GM21360 (cell line): ENCODE results near the gene ITGA2B.
"Not testable (repeated sequence)": the region's sequence is repeated elsewhere in the genome, so short reads cannot be mapped to it uniquely, and the experiment has no call there.

Source experiments
- ATAC-seq: cut with Tn5 transposase; IDR thresholded peaks from one replicate; pipeline ENCODE4 v1.9.1; 2021; ENCODE audit warnings: mild to moderate bottlenecking, moderate library complexity; ENCODE audit not compliant: unreplicated experiment

The ITGA2B gene

GRCh38 chr17:44372036-44372435 lies 17.4 kb downstream of the ITGA2B start:
- ATAC-seq: no peak

- ATAC-seq: not testable (repeated sequence)
These were observed 19.9 kb downstream of the ITGA2B start for GRCh38 chr17:44369414-44370023.

DNA sequence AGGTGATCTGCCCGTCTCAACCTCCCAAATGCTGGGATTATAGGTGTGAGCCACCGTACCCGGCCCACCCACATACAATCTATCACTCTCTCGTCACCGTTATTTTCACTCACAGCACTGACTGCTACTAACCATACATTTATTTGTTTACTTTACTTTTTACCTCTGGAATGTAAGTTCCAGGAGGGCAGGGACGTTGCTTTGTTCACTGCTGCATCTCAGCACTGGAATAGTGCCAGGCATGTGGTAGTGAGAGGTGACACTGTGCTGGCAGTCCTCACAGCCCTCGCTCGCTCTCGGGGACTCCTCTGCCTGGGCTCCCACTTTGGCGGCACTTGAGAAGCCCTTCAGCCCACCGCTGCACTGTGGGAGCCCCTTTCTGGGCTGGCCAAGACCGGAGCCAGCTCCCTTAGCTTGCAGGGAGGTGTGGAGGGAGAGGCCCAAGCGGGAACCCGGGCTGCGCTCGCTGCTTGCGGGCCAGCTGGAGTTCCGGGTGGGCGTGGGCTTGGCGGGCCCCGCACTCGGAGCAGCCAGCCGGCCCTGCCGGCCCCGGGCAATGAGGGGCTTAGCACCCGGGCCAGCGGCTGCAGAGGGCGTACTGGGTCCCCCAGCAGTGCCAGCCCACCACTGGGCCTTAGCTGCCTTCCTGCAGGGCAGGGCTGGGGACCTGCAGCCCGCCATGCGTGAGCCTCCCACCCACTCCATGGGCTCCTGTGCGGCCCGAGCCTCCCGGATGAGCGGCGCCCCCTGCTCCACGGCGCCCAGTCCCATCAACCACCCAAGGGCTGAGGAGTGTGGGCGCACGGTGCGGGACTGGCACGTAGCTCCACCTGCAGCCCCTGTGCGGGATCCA lies 20.8 kb downstream of the ITGA2B start:
- not testable (repeated sequence) for ATAC-seq

- no peak for ATAC-seq
These were observed 22.0 kb downstream of the ITGA2B start for GRCh38 chr17:44367231-44367979.

DNA sequence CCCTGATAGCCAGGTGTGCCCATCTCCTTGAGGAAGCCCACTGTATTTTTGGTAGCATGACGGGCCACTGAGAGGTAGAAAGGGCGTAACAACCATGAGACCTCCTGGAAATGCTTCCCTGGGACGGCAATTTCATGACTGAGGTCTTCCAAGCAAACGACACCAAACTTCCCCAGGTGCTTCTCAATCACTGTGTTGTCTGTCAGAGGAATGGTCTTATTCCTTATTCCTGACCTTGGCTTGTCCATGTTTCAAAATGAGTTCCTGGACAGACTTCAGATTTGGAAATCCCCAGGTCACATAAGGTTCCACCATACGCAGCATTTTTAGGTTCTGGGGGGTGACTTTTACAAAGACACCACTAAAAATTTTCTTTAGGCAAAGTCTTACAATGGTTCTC lies 24.4 kb downstream of the ITGA2B start:
- not testable (repeated sequence) for ATAC-seq

- peak; percentile 57 for ATAC-seq
These were observed 25.8 kb downstream of the ITGA2B start, which contains the start of gene FAM171A2 for GRCh38 chr17:44363613-44364159. FAM171A2 (minus strand) TSS chr17:44363853; CDS start chr17:44363714, 139 bp downstream.

DNA sequence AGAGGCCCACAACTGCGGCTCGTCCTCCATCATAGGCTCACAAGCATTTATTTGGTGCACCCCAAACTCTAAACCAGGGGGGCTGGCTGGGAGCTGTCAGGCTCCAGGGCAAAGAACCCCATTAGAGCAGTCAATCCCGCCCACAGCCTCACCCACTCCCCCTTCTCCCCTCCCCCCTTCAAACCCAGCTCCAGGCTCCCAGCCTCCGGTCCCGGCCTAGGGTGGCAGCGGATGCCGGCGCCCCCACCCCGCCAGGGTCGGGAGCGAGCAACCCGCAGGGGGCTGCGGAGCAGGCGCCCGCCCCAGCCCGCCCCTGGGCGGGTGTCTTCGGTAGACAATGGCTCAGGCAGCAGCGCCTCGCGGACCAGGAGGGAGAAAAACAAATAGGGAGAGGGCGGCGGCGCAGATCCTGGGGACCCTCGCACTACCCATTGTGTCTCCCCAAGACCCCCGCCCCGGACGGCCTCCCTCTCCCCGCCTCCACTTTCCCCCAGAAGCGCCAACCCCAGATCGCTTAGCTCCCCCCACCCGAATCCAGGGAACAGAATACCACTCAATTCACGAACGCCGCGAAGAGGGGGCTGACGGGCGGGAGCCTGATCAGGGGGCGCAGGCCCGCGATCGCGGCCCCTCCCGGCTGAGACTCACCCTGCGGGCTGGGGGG lies 26.4 kb downstream of the ITGA2B start:
- ATAC-seq: peak; percentile 12

- no peak for ATAC-seq
These were observed 26.9 kb downstream of the ITGA2B start for GRCh38 chr17:44362459-44362948.

DNA sequence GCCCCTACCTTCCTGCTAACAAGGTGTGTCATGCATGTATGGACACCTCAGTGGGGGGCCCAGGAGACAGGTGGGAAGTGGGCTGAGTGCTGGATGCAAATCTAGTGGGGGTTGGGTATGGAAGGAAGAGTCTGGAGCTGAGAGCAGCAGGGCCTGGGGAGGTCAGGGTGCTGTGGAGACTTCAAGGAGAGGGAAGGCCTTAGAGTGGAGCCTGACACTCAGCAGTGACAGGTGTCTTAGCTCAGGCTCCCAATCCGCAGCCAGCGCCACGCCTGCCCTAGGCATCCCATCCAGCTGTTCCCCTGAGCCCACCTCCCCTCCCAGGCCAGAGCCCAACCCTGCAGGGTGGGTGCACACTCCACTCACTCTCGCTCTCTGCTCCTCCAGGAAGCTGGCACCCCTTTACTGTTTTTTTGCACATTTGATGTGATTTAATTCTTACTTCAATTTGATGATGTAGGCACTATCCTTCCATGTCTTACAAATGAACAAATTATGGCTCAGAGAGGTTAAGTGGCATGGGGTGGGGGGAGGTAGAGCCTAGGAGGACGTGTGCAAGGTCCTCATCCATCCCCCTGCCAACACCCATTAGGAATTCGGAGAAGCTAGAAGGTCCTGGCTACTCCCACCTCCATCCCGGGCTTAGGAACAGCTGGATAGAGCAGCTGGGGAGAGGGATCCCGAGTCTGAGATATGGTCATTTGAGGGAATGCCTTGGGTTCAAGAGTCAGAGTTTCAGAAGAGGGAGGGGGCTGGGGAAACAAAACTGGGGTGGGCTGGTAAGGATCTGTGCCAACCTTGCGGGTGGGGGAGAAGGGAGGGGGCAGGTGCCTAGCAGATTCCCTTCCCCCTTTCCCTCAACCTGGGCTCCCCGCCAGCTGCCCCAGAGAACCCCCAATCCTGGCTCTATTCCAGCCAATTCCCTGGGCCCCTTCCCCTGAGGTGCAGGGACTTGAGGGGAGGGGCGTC lies 27.9 kb downstream of the ITGA2B start:
- no peak for ATAC-seq

DNA sequence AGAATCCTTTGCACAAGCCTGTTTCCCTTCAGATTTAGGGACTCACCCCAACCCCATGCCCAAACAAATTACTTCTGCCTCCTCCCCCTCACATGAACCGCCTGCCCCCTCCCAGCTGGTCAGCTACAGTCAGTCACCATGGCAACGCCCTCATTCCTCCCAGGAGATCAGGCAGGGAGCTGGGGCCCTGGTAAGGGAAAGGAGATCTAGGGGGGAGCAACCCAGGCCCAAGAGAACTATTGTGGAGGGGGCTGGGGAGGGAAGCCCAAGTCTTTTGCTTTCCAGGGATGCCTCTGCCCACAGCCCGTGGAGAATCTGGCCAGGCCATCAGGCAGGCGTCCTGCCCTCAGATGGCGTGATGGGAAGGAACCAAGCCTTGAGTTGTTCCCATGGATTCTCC lies 28.6 kb downstream of the ITGA2B start:
- ATAC-seq: no peak

GRCh38 chr17:44360144-44360533 lies 29.3 kb downstream of the ITGA2B start:
- no peak for ATAC-seq

DNA sequence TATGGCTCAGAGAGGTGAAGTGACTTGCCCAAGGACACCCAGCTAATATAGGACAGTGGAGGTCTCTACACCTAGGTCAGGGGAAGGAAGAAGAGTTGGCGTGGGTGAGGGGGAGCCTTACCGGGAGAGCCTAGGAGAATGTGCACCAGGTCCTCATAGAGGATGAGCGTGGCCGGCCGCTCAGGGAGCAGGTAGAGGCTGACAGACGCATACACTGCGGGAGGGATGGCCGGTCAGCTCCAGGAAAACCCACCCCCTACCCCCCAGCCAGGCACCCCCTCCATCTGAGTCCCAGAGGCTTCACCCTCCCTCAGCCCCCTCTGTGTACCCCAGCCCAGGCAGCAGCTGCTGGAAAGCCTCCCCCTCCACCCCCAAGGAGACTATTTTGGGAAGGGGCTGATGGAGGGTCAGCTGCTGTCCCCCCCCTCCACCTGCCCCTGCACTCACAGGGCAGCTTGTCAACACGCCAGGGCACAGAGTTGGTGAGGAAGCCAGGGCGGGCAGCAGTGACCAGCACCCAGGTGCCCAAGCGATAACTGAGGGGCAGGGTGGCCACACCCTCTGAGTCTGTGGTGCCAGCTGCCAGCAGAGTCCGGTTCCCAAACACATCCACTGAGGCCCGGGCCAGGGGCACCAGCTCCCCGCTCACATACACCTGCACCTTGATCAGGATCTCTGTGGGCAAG lies 29.8 kb downstream of the ITGA2B start:
- ATAC-seq: no peak

GRCh38 chr17:44359006-44359405 lies 30.4 kb downstream of the ITGA2B start:
- ATAC-seq: no peak

- no peak for ATAC-seq
These were observed 31.4 kb downstream of the ITGA2B start for GRCh38 chr17:44358066-44358465.

DNA sequence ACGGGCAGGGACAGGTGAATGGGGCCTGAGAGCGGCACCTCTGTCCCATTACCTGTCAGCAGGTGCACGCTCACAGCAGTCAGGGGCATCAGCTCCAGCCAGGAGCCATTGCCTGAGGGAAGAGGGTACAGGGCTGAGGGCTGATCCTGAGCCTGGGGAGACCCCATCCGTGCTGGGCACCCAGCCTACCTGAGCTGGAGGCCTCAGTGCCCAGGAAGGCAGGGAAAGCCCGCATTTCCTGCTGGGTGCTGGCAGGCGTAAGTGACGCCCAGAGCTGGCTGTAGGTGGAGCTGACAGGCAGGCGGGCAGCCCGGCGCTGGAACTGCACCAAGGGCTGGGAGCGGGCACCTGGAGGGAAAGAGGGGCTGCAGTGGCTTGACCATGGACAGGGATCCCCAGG lies 33.2 kb downstream of the ITGA2B start:
- ATAC-seq: no peak

DNA sequence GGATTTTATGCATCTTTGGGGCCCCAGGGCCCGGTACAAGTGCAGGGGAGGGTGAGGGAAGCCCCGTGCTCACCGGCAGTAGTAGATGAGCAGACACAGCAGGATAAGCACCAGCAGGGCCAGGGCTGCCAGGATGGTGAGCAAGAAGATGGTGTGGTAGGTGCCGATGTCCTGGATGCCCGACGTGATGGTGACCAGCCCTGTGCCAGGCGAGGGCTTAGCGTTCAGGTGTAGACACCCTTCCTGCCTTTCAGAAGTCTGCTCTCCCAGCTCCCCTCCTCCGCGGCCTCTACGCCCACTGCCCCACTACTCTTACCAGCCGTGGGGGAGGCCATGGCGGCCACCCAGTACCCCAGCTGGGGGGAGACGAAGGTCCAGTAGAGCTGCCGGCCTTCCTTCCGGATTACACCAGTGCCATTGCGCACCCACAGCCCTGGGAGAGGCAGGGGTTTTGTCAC lies 33.8 kb downstream of the ITGA2B start:
- no peak for ATAC-seq

GRCh38 chr17:44354582-44355561 lies 34.6 kb downstream of the ITGA2B start:
- ATAC-seq: no peak
